Endothelial cell (in vitro differentiated cells): ENCODE results near the gene ZNRF2. TPM values are rescaled to one million over a fixed set of nuclear protein-coding genes. Genes with fewer than 3 reads are reported as not detected.

Source experiments
- DNase-seq: peaks from one replicate; pipeline ENCODE4 v3.0.0; 2021; ENCODE audit warnings: low spot score
- H3K27ac Mint-ChIP-seq: one replicate; pipeline ENCODE4 v1.8.0; 2021; ENCODE audit warnings: mixed read lengths, inconsistent platforms; ENCODE audit not compliant: unreplicated experiment
- H3K27me3 Mint-ChIP-seq: one replicate; pipeline ENCODE4 v1.8.0; 2021; ENCODE audit warnings: mild to moderate bottlenecking, moderate library complexity, mixed read lengths, inconsistent platforms; ENCODE audit not compliant: unreplicated experiment
- H3K36me3 Mint-ChIP-seq: one replicate; pipeline ENCODE4 v1.8.0; 2021; ENCODE audit warnings: mild to moderate bottlenecking, low read depth, mixed read lengths, inconsistent platforms; ENCODE audit not compliant: unreplicated experiment
- H3K4me1 Mint-ChIP-seq: one replicate; pipeline ENCODE4 v1.8.0; 2021; ENCODE audit warnings: mild to moderate bottlenecking, mixed read lengths, inconsistent platforms; ENCODE audit not compliant: unreplicated experiment
- H3K4me3 Mint-ChIP-seq: one replicate; pipeline ENCODE4 v1.8.0; 2021; ENCODE audit warnings: mild to moderate bottlenecking, mixed read lengths, inconsistent platforms; ENCODE audit not compliant: unreplicated experiment
- H3K9me3 Mint-ChIP-seq: one replicate; pipeline ENCODE4 v1.8.0; 2021; ENCODE audit warnings: mixed read lengths, inconsistent platforms; ENCODE audit not compliant: unreplicated experiment
- CTCF ChIP-seq: fragments of 200-600 bp; sonication (generic); IDR thresholded peaks from one replicate; pipeline ENCODE4 v1.5.0; 2021; ENCODE audit warnings: antibody characterized with exemption; ENCODE audit not compliant: unreplicated experiment
- total RNA-seq: library from RNA; stranded (reverse); fragmentation: NEBNext Ultra II Directional; extraction: Animal tissue kit (Norgen Biotek cat#: 25700); gene quantifications from one replicate; pipeline ENCODE4 v1.2.1, GENCODE V29; 2021; ENCODE audit not compliant: unreplicated experiment

Gene ZNRF2
- total RNA-seq, 1 donor from 2014 or later = 9.5 TPM

- Mint-ChIP-seq H3K27me3 (no peaks in the 10 kb centered on the region), H3K4me1 (no peaks in the 10 kb centered on the region), H3K36me3 (no peaks in the 10 kb centered on the region), H3K9me3 (no peaks in the 10 kb centered on the region), H3K27ac (no peak overlapping the region), H3K4me3 (no peak overlapping the region)
- no peak for DNase-seq
- TF ChIP-seq CTCF = no peak
Observed at GRCh38 chr7:30241767-30242166, 42.6 kb upstream of the ZNRF2 start.

- TF ChIP-seq CTCF = no peak
- Mint-ChIP-seq H3K4me3 (no peak overlapping the region), H3K27ac (no peak overlapping the region), H3K27me3 (no peaks in the 10 kb centered on the region), H3K4me1 (peaks cover 15% of the 10 kb centered on the region), H3K36me3 (no peaks in the 10 kb centered on the region), H3K9me3 (no peaks in the 10 kb centered on the region)
- DNase-seq = no peak
Observed at GRCh38 chr7:30244340-30244739, 40.1 kb upstream of the ZNRF2 start.

GRCh38 chr7:30245913-30246312 lies 38.5 kb upstream of the ZNRF2 start:
- H3K36me3 Mint-ChIP-seq = no peaks in the 10 kb centered on the region
- no peak for DNase-seq
- no peaks in the 10 kb centered on the region for H3K27me3 Mint-ChIP-seq
- peaks cover 15% of the 10 kb centered on the region for H3K4me1 Mint-ChIP-seq
- no peak overlapping the region for H3K27ac Mint-ChIP-seq
- no peaks in the 10 kb centered on the region for H3K9me3 Mint-ChIP-seq
- TF ChIP-seq CTCF = no peak
- H3K4me3 Mint-ChIP-seq = no peak overlapping the region

DNA sequence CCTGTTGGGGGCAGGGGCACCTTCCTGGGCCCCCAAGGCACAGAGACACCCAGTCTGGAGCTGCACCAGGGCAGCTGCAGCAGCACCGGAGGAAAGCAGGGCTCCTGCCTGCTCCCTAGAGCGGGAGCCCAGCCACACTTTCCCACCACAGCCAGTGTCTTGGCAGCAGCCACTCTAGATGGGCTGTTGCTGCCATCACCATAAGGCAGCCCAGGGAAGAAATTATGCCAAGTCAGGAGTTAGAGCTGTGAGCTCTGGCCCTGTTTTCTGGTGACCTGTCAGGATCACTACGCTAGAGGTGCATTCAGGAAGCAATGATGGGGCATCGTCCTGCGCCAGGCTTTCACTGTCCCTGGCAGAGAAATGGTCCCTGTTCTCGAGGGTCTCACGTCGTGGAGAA lies 38.0 kb upstream of the ZNRF2 start:
- DNase-seq = no peak
- no peak overlapping the region for H3K4me3 Mint-ChIP-seq
- TF ChIP-seq CTCF = no peak
- H3K27me3 Mint-ChIP-seq = no peaks in the 10 kb centered on the region
- H3K9me3 Mint-ChIP-seq = no peaks in the 10 kb centered on the region
- peaks cover 15% of the 10 kb centered on the region for H3K4me1 Mint-ChIP-seq
- H3K36me3 Mint-ChIP-seq = no peaks in the 10 kb centered on the region
- H3K27ac Mint-ChIP-seq = no peak overlapping the region

- Mint-ChIP-seq H3K9me3 (no peaks in the 10 kb centered on the region), H3K36me3 (no peaks in the 10 kb centered on the region), H3K4me3 (no peak overlapping the region), H3K27me3 (no peaks in the 10 kb centered on the region), H3K4me1 (peaks cover 15% of the 10 kb centered on the region), H3K27ac (no peak overlapping the region)
- DNase-seq = no peak
- no peak for TF ChIP-seq CTCF
Observed at GRCh38 chr7:30247541-30248401, 36.6 kb upstream of the ZNRF2 start.
